ENCODE data around the gene COPA.

GRCh38 chr1:160267284-160267991, 75.6 kb downstream of the COPA start:
- TF ChIP-seq ZNF274 (IDR thresholded peaks at IDR 0.05; ENCODE audit: low read depth, low read length) (no peak), YY1 (IDR thresholded peaks at IDR 0.05; ENCODE audit: insufficient read depth, insufficient read length) (no peak), SUZ12 (IDR thresholded peaks at IDR 0.05; ENCODE audit: extremely low read depth, insufficient read depth, insufficient read length) (no peak)
